Type B pancreatic cell (in vitro differentiated cells): Measurements from ENCODE around the gene ANLN. TPM values are rescaled to one million over a fixed set of nuclear protein-coding genes. Genes with fewer than 3 reads are reported as not detected.

Experiments
- DNase-seq: peaks from one replicate; pipeline ENCODE4 v3.0.0; 2021; ENCODE audit warnings: mixed read lengths; ENCODE audit not compliant: unreplicated experiment; ENCODE audit errors: extremely low spot score
- H3K27ac Mint-ChIP-seq: 2 replicates; pipeline ENCODE4 v1.8.0; 2021; ENCODE audit warnings: mild to moderate bottlenecking, mixed read lengths
- H3K27me3 Mint-ChIP-seq: 2 replicates; pipeline ENCODE4 v1.8.0; 2021; ENCODE audit warnings: mixed read lengths
- H3K36me3 Mint-ChIP-seq: 2 replicates; pipeline ENCODE4 v1.8.0; 2021; ENCODE audit warnings: mixed read lengths
- H3K4me1 Mint-ChIP-seq: one replicate; pipeline ENCODE4 v1.8.0; 2021; ENCODE audit warnings: mixed read lengths; ENCODE audit not compliant: unreplicated experiment
- H3K4me3 Mint-ChIP-seq: 2 replicates; pipeline ENCODE4 v1.8.0; 2021; ENCODE audit warnings: mild to moderate bottlenecking, mixed read lengths
- H3K9me3 Mint-ChIP-seq: 2 replicates; pipeline ENCODE4 v1.8.0; 2021; ENCODE audit warnings: mixed read lengths
- CTCF ChIP-seq: fragments of 200-600 bp; sonication (generic); conservative IDR thresholded peaks from 2 replicates; pipeline ENCODE4 v1.5.0; 2021; ENCODE audit warnings: antibody characterized with exemption, mild to moderate bottlenecking
- total RNA-seq: library from RNA; stranded (reverse); gene quantifications from 2 replicates; pipeline ENCODE4 v1.2.1, GENCODE V29; 2021; ENCODE audit warnings: low replicate concordance

ANLN gene
- total RNA-seq, 1 donor from 2014 or later, result 68.3 TPM

GRCh38 chr7:36360244-36360643 is 29.4 kb upstream of the ANLN start:
- no peak for DNase-seq
- H3K9me3 Mint-ChIP-seq, result no peaks in the 10 kb centered on the region

GRCh38 chr7:36361227-36361626 is 28.4 kb upstream of the ANLN start:
- DNase-seq, result no peak
- no peak for TF ChIP-seq CTCF
- no peaks in the 10 kb centered on the region for H3K27me3 Mint-ChIP-seq
- H3K4me3 Mint-ChIP-seq, result no peak overlapping the region
- peaks cover 8% of the 10 kb centered on the region for H3K36me3 Mint-ChIP-seq
- no peaks in the 10 kb centered on the region for H3K9me3 Mint-ChIP-seq
- H3K4me1 Mint-ChIP-seq, result peaks cover 6% of the 10 kb centered on the region
- no peak overlapping the region for H3K27ac Mint-ChIP-seq

More at GRCh38 chr7:36360244-36360643, 29.4 kb upstream of the ANLN start:
- H3K4me3 Mint-ChIP-seq, result no peak overlapping the region
- H3K27ac Mint-ChIP-seq, result no peak overlapping the region
- H3K36me3 Mint-ChIP-seq, result peaks cover 8% of the 10 kb centered on the region
- H3K27me3 Mint-ChIP-seq, result no peaks in the 10 kb centered on the region
- TF ChIP-seq CTCF, result no peak
- H3K4me1 Mint-ChIP-seq, result peaks cover 6% of the 10 kb centered on the region

GRCh38 chr7:36363515-36363914 is 26.1 kb upstream of the ANLN start:
- no peak for TF ChIP-seq CTCF
- Mint-ChIP-seq H3K9me3 (no peaks in the 10 kb centered on the region), H3K27ac (no peak overlapping the region), H3K4me1 (peaks cover 6% of the 10 kb centered on the region), H3K27me3 (peaks cover 1% of the 10 kb centered on the region), H3K36me3 (peaks cover 5% of the 10 kb centered on the region), H3K4me3 (no peak overlapping the region)
- DNase-seq, result no peak

- DNase-seq, result no peak
These were observed 23.5 kb upstream of the ANLN start for GRCh38 chr7:36366005-36366717.

GRCh38 chr7:36366718-36367560 is 22.7 kb upstream of the ANLN start:
- peak overlapping the region; percentile 87 for H3K27ac Mint-ChIP-seq
- peaks cover 6% of the 10 kb centered on the region for H3K4me1 Mint-ChIP-seq
- peak; percentile 98 for DNase-seq
- peaks cover 4% of the 10 kb centered on the region for H3K27me3 Mint-ChIP-seq
- TF ChIP-seq CTCF, result peak; percentile 95
- no peaks in the 10 kb centered on the region for H3K9me3 Mint-ChIP-seq
- peak overlapping the region; percentile 93 for H3K4me3 Mint-ChIP-seq
- H3K36me3 Mint-ChIP-seq, result peaks cover 5% of the 10 kb centered on the region

More at GRCh38 chr7:36366005-36366717, 23.5 kb upstream of the ANLN start:
- Mint-ChIP-seq H3K4me1 (peaks cover 6% of the 10 kb centered on the region), H3K9me3 (no peaks in the 10 kb centered on the region), H3K27me3 (peaks cover 4% of the 10 kb centered on the region), H3K27ac (peak overlapping the region; percentile 87), H3K36me3 (peaks cover 5% of the 10 kb centered on the region), H3K4me3 (peak overlapping the region; percentile 91)
- no peak for TF ChIP-seq CTCF
